Skeletal muscle tissue (tissue), 4 donors: ENCODE measurements around the gene EGFR. TPM values are rescaled to one million over a fixed set of nuclear protein-coding genes. Genes with fewer than 3 reads are reported as not detected.

Experiments
- H3K27ac ChIP-seq: one replicate; pipeline ENCODE4 v1.7.0; 2013; ENCODE audit warnings: mild to moderate bottlenecking, low read depth, low read length, inconsistent platforms
- H3K27me3 ChIP-seq, 3 donors: one replicate each; pipeline ENCODE4 v1.7.0; 2013; ENCODE audit warnings: low read length in 3 of 3; ENCODE audit not compliant: control insufficient read depth in 3 of 3, insufficient read depth in 3 of 3
- H3K36me3 ChIP-seq, 3 donors: one replicate each; pipeline ENCODE4 v1.7.0; 2013; ENCODE audit warnings: low read length in 3 of 3; ENCODE audit not compliant: control insufficient read depth in 3 of 3, insufficient read depth in 3 of 3
- H3K4me1 ChIP-seq, 3 donors: one replicate each; pipeline ENCODE4 v1.7.0; 2013; ENCODE audit warnings: low read length in 3 of 3, mild to moderate bottlenecking in 3 of 3; ENCODE audit not compliant: control insufficient read depth in 3 of 3, insufficient read depth in 3 of 3
- H3K4me3 ChIP-seq, 3 donors: one replicate each; pipeline ENCODE4 v1.7.0; 2013; ENCODE audit warnings: low read length in 3 of 3
- H3K9ac ChIP-seq, 3 donors: one replicate each; pipeline ENCODE4 v1.7.0; 2013; ENCODE audit warnings: low read length in 3 of 3, mild to moderate bottlenecking in 3 of 3, moderate library complexity in 2 of 3, low read depth in 1 of 3
- H3K9me3 ChIP-seq, 3 donors: one replicate each; pipeline ENCODE4 v1.7.0; 2013; ENCODE audit warnings: low read length in 3 of 3; ENCODE audit not compliant: control insufficient read depth in 3 of 3
- total RNA-seq: library from RNA; depleted of rRNA; stranded (reverse); fragments of >200 nt; gene quantifications from one replicate; pipeline ENCODE4 v1.2.3, GENCODE V29; 2014
- donor health status: Osteomylitis.

Gene EGFR
- total RNA-seq, 1 donor from 2014 or later: 17.7 TPM

DNA sequence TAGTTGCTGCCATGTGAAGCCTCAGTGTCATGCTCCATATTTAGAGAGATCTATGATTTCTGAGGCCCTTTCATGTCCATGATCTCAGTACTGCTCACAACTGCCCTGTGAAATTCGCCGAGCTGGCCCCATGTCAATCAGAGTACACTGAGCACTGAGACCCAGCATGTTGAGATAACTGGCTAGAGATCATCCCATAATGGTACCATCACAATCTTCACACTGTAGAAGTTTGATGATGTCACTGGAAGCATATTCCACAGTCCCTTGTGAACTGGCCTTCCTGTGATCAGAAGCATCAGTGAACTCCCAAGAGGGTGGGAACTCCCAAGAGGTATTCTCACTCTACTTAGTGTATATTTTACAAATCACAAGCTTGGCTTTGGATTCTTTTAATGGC is 116.0 kb downstream of the EGFR start:
- Histone ChIP-seq H3K9ac (no peak overlapping the region), H3K27me3 (no peaks in the 10 kb centered on the region), H3K36me3 (no peaks in the 10 kb centered on the region), H3K27ac (no peak overlapping the region), H3K4me3 (no peak overlapping the region), H3K9me3 (no peaks in the 10 kb centered on the region), H3K4me1 (peaks cover 34 to 42% (median 36%) of the 10 kb centered on the region in 3 donors)

DNA sequence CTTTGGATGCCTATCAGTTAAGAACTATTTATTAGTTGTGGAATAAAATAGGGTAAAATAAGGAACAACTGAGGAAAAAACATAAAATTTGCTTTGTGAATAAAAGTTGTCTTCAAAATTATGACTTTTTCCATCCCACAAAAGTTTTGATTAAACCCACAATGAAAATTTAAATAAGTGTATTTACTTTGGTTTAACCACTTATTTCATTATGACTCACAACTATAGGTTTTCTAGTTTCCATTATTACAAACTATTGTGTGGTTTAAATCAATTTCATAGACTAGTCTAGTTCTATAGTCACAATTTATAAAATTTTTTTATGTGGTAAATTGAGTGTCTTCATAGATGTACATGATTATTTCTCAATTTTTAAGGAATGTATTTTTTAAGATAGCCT is 116.6 kb downstream of the EGFR start:
- Histone ChIP-seq H3K27ac (no peak overlapping the region), H3K4me1 (peaks cover 29 to 39% (median 32%) of the 10 kb centered on the region in 3 donors), H3K27me3 (no peaks in the 10 kb centered on the region), H3K9ac (no peak overlapping the region), H3K36me3 (no peaks in the 10 kb centered on the region), H3K9me3 (no peaks in the 10 kb centered on the region), H3K4me3 (no peak overlapping the region)

DNA sequence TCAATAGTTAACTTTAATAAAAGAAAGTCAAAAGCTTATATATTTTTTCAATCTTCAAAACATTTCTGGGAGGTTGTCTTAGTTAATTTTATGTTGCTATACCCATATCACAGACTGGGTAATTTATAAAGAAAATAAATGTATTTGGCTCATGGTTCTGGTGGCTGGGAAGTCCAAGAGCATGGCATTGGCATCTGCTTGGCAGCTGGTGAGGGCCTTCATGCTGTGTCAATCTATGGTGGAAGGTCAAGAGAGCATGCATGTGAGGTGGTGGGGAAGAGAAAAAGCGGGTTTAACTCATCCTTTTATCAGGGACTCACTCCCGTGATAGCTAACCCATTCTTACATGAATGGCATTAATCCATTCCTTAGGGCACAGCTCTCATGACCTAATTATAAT is 119.8 kb downstream of the EGFR start:
- no peaks in the 10 kb centered on the region for H3K27me3 ChIP-seq
- no peak overlapping the region for H3K27ac ChIP-seq
- H3K4me3 ChIP-seq: no peak overlapping the region
- H3K9ac ChIP-seq: no peak overlapping the region
- no peaks in the 10 kb centered on the region for H3K9me3 ChIP-seq
- H3K36me3 ChIP-seq: peaks cover 0 to 9% (median 5%) of the 10 kb centered on the region in 3 donors
- peaks cover 7 to 15% (median 9%) of the 10 kb centered on the region in 3 donors for H3K4me1 ChIP-seq

DNA sequence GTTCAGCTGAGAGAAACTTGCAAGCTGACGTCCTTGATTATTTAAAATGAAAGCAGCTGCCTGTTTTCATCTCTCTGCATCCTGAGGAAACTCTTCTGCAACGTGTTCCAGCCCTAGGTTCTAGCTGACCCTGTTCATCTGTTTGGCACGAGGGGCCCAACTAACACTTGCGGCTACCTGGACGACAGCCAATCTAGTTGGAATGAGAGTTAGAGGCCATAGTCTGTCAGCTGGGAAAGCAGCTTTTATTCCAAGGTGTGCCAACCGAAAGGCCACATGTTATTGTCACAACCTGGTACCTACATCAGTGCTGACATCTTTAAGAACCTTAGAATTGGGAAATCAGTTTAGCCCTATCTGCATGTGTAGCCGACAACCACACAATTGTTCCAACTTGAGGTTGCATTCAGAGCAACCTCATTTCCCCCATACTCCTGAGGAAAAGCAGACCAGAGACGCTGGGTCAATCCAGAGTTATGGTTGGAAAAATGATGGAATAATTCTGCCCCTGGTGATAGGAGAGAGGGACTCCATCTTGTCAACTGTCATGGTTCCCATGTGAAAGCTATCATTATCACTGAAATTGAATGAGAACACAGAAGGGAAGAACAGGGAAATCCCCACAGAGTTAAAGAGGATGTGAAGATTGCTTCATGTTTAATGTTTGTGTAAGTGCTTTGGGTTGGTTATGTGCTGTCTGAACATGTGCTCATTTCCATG is 121.6 kb downstream of the EGFR start:
- H3K9me3 ChIP-seq: no peaks in the 10 kb centered on the region
- H3K4me1 ChIP-seq: peaks cover 0 to 8% (median 4%) of the 10 kb centered on the region in 3 donors
- H3K4me3 ChIP-seq: no peak overlapping the region
- no peak overlapping the region for H3K9ac ChIP-seq
- no peaks in the 10 kb centered on the region for H3K27me3 ChIP-seq
- no peak overlapping the region for H3K27ac ChIP-seq
- peaks cover 5 to 14% (median 12%) of the 10 kb centered on the region in 3 donors for H3K36me3 ChIP-seq

DNA sequence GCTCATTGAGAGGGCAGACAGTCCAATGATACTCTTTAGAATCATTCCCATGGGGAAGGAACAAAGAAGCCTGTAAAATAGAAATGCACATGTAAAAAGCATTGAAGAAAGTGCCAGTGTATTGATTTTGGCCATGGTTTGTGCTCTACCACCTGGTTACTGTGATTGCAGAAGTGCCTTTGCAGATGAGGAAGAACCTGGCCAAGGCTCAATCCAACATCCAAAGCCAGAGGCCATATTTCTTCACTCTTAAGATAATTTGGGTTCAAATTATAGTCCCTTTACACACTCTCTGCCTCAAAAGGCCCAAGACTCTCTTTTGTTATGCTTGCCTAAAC is 122.1 kb downstream of the EGFR start:
- Histone ChIP-seq H3K9ac (no peak overlapping the region), H3K27me3 (no peaks in the 10 kb centered on the region), H3K4me1 (peaks cover 0 to 8% (median 4%) of the 10 kb centered on the region in 3 donors), H3K4me3 (no peak overlapping the region), H3K36me3 (peaks cover 6 to 19% (median 12%) of the 10 kb centered on the region in 3 donors), H3K9me3 (no peaks in the 10 kb centered on the region), H3K27ac (no peak overlapping the region)

DNA sequence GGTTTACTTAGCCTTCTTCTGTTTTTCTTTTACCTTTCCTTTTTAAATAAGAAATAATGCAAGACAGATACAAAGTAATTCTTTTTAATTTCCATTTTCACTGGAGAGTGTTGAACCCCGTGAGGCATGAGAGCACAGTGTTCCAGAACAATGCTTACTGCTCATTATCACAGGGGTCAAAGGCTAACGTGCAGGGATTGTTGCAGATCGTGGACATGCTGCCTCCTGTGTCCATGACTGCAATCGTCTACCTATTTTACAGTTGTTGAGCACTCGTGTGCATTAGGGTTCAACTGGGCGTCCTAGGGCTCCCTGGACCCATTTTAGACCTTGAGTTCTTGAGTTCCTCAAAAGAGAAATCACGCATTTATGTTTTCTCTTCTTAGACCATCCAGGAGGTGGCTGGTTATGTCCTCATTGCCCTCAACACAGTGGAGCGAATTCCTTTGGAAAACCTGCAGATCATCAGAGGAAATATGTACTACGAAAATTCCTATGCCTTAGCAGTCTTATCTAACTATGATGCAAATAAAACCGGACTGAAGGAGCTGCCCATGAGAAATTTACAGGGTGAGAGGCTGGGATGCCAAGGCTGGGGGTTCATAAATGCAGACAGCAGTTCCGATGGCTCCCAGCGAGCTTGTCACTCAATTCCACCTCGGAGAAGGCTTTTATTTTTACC is 124.2 kb downstream of the EGFR start:
- no peaks in the 10 kb centered on the region for H3K27me3 ChIP-seq
- H3K27ac ChIP-seq: no peak overlapping the region
- H3K4me1 ChIP-seq: peaks cover 0 to 8% (median 4%) of the 10 kb centered on the region in 3 donors
- H3K9me3 ChIP-seq: no peaks in the 10 kb centered on the region
- no peak overlapping the region for H3K4me3 ChIP-seq
- peaks cover 11 to 34% (median 20%) of the 10 kb centered on the region in 3 donors for H3K36me3 ChIP-seq
- H3K9ac ChIP-seq: no peak overlapping the region

DNA sequence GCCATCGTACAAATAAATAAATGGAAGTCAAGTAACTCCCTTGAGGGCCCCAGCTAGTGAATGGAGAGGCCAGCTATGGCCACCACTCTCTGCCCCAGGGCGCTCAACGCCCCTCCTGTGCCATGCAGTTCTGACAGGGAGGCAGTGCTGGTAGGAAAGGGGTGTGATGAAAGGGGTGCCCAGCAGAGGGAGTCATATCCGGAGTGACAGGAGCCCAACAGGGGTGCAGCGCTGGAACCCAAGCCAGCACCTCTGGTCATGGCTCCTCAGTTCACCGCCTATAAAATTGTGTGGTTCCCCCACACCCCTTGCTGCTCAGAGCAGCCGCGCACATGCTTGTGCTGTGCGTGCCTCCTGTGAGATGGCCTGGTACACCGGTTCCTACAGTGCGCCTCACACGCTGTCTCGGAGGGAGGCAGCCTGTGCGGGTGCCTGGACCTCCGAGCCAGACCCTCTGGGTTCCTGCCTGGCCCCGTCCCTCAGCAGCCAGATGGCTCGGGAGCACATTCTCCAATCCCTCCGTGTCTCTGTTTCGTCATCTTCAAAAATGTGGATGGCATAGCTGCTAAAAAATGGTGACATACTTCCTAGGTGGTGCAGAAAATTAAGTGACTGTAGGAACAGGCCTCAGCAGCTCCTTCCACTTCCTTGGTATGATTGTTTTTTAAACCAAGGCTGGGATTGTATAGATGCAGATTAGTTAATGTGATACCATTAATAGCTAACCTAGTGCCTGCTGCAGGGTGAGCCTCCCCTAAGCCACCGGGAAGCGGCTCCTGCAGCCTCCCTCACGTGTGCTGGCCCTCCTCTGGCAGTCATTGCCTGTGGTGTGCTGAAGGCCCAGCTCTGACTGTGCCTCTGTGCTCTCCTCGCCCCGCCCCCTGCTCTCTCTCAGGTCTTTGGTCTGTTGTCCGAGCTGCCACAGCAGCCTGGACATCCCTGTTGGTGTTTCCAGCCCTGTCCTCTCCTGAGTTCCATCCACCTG is 125.8 kb downstream of the EGFR start:
- Histone ChIP-seq H3K4me1 (peaks cover 4 to 13% (median 4%) of the 10 kb centered on the region in 3 donors), H3K27me3 (no peaks in the 10 kb centered on the region), H3K4me3 (no peak overlapping the region), H3K36me3 (peaks cover 11 to 36% (median 20%) of the 10 kb centered on the region in 3 donors), H3K27ac (no peak overlapping the region), H3K9ac (no peak overlapping the region), H3K9me3 (no peaks in the 10 kb centered on the region)

DNA sequence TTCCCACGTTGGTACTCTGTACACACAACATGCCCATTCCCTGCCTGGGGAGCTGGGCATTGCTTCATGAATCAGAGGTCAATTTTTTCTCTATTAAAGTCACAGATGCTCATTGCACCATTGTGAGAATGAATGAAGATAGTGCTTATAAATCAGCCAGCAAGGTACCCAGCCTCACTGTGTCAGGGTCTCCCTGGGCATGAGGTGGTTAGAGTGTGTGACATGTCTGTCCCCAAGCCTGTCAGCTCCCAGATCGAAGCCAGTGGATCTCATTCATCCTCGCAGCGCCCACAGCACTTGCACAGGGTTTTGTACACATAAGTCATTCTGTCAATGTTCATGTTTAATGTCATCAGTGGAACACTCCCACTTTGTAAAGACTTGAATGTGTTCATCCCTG is 126.8 kb downstream of the EGFR start:
- no peak overlapping the region for H3K27ac ChIP-seq
- H3K36me3 ChIP-seq: peaks cover 11 to 36% (median 20%) of the 10 kb centered on the region in 3 donors
- no peaks in the 10 kb centered on the region for H3K9me3 ChIP-seq
- peak overlapping the region in 1 of 3 donors; percentile 16 for H3K9ac ChIP-seq
- H3K4me1 ChIP-seq: peaks cover 6 to 12% (median 10%) of the 10 kb centered on the region in 3 donors
- no peak overlapping the region for H3K4me3 ChIP-seq
- H3K27me3 ChIP-seq: no peaks in the 10 kb centered on the region

DNA sequence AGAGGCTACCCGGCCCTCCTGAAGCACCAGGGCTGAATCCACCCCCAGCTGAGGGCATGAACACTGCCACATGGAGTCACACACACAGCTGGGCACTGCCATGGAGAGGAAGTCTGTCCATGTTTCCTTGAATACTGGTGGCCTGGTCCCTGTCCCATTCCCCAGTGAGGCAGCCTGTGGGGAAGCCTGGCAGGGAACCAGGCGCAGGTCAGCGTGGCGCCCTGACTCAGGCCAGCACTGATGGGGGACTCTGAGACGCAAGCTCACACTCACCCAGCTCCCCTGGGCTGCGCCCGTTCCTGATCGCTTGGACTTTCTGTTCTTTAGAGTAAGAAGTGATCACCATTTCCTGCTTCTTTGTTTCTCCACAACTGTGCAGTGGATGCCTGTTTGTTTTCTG is 128.3 kb downstream of the EGFR start:
- Histone ChIP-seq H3K36me3 (peaks cover 13 to 43% (median 20%) of the 10 kb centered on the region in 3 donors), H3K9ac (no peak overlapping the region), H3K4me1 (peaks cover 14 to 19% (median 17%) of the 10 kb centered on the region in 3 donors), H3K27ac (no peak overlapping the region), H3K9me3 (no peaks in the 10 kb centered on the region), H3K27me3 (no peaks in the 10 kb centered on the region), H3K4me3 (no peak overlapping the region)
